Stimulated activated CD4-positive, alpha-beta T cell treated with anti-CD3 and anti-CD28 coated beads, Interleukin-12 subunit alpha, Interleukin-12 subunit beta, amount 100 ng/mL, for 4 hours (primary cell): Measurements from ENCODE around the gene NFATC3.

ENCODE experiments used
- DNase-seq: peaks from one replicate; pipeline ENCODE4 v3.0.0-alpha.2; 2020

The NFATC3 gene

DNA sequence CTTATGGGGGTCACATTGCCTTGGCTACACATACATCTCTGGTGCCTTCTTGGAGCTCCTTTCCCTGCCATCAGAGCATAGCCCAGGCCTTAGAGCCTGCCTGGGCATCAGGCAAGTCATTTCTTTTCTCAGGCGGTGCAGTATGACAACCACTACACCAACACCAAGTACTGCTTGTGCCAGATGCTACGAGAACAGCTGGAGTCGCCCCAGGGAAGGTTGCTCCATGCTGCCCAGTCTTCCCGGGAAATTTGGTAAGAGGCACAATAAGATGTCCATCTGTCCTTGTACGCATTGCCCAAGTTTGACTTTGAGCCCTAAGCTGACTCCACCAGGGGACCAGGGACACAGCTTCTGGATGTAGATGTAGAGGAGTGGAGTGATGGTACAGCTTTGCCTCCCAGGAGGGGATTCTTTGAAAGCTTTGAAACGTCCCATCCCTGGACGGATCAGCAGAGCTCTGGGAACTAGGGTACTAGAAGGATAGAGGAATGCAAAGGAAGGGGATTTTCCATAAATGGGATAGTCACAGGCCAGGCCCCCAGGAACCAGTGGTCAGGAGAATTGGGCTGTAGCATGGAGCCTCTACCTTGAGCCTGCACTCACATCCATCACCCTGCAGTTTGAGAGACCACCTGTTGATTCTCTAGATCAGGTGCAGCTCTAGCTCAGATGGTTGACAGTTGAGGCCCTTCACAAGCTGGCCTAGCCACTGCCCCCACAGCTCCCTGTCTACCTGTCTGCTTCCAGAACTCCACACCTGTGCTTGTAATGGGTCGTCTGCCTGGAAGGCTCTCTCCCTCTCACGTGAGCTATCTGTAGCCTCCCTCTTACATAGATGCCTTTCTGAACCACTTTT is 11.0 kb upstream of the NFATC3 start:
- DNase-seq, result no peak

DNA sequence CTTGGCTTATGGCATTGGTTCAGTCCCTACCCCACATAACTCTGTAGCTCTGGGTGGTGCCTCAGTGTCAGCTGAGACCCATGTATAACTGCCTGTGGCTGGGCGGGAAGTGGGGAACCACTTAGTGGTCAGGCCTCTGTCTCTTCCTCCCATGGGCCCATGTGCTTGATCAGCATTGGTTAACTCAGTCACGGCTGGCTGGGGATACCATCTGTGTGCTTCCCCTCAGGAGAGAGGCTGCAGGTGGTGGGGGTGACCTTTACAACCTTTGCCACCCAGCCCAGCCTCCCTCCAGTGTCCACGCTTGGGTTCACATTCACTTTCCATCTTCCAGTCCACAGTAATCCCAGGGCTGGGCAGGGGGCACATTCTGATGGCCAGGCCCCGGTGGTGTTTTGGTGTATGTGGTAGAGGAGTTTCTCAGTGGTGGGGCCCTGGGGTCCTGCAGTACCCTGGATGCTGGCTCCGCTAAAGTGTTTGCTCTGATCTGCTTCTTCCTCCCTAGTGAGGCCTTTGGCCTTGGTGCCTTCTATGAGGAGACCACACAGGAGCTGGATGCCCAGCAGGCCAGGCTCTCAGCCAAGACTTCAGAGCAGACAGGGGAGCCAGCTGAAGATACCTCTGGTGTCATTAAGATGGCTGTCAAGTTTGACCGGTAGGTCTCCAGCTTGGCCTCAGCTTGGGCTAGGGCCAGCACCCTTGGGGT is 10.2 kb upstream of the NFATC3 start:
- no peak for DNase-seq

DNA sequence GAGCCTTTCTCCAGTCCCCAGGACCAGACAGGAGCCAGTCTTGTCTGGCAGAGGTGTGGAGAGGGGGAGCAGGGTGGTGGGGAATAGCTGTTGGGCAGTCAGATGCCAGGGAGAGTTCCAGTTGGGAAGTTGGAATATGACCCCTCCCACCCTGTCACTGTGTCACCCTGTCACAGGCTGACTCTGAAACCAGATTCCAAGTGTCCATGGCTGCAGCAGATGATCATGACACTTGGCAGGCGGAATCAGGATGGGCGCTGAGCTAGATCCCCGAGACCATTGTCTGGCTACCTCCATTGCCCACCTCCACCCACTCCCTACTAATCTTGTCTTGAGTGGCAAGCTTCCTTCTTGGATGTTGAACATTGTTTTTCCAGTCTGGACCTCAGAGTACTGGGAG is 9.2 kb upstream of the NFATC3 start:
- DNase-seq, result no peak

DNA sequence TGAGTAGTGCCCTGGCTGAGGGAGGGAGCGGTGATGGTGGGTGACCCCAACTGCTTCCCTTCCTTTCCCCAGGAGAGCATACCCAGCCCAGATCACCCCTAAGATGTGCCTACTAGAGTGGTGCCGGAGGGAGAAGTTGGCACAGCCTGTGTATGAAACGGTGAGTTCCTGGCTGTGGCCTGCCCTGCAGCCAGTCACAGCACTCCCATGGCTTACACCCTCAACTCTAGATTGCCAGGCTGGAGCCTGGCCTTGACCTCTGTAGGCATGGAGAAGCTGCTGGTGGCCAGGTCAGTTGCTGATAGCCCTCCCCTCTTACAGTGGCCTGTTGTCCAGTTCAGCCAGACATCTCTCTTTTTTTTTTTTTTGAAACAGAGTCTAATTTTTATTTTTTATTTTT is 8.6 kb upstream of the NFATC3 start:
- no peak for DNase-seq

DNA sequence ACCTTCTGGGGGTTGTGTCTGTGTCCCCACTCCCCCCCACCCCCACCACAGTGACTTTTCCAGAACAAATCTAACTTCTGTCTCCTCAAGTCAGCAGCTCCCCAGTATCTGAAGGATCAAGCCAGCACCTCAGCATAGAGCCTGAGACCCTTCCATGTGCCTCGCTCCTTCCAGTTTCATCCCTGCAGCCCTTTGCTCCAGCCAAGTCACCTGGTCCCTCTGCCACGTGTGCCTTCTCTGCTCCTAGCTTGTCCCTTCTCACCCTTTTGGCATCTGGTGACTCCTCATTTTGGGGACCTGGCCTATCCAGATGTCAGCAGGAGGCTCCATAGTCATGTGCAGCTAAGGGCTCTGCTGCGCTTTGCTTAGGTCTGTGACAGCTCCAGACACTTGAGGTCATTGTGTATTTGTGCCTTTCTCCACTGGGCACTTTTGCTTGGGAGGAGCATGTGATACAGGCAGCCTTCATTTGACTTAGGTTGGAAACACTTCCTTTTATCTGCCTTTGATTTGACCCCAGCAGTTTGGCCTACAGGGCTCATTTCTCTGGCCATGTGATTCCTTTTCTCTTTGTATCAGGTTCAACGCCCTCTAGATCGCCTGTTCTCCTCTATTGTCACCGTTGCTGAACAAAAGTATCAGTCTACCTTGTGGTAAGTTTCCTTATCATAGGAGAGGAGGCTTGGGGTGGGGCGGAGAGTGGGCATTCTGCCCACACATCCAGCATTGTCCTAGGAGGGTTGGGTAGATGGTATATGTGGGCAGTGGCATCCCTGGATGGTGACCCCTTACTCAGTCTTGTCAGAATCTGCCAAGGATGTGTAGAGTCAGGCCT is 7.1 kb upstream of the NFATC3 start:
- no peak for DNase-seq

DNA sequence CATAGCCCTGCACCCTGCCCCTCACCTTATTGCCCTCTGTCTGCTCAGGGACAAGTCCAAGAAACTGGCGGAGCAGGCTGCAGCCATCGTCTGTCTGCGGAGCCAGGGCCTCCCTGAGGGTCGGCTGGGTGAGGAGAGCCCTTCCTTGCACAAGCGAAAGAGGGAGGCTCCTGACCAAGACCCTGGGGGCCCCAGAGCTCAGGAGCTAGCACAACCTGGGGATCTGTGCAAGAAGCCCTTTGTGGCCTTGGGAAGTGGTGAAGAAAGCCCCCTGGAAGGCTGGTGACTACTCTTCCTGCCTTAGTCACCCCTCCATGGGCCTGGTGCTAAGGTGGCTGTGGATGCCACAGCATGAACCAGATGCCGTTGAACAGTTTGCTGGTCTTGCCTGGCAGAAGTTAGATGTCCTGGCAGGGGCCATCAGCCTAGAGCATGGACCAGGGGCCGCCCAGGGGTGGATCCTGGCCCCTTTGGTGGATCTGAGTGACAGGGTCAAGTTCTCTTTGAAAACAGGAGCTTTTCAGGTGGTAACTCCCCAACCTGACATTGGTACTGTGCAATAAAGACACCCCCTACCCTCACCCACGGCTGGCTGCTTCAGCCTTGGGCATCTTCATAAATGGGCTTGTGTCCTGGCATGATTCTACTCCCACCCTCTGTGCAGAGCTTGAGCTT is 6.3 kb upstream of the NFATC3 start:
- no peak for DNase-seq

DNA sequence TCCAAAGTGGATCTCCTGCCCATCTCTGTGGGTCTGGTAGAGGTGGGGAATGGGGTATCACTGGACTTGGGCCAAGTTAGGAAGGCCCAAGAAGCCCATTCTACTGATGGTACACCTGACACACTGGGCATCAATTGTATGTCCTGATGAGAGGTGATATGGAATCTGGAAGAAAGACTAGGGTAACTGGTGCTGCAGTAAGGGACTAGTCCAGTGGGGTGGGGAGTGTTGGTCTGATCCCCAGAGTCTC is 5.9 kb upstream of the NFATC3 start:
- DNase-seq, result no peak

DNA sequence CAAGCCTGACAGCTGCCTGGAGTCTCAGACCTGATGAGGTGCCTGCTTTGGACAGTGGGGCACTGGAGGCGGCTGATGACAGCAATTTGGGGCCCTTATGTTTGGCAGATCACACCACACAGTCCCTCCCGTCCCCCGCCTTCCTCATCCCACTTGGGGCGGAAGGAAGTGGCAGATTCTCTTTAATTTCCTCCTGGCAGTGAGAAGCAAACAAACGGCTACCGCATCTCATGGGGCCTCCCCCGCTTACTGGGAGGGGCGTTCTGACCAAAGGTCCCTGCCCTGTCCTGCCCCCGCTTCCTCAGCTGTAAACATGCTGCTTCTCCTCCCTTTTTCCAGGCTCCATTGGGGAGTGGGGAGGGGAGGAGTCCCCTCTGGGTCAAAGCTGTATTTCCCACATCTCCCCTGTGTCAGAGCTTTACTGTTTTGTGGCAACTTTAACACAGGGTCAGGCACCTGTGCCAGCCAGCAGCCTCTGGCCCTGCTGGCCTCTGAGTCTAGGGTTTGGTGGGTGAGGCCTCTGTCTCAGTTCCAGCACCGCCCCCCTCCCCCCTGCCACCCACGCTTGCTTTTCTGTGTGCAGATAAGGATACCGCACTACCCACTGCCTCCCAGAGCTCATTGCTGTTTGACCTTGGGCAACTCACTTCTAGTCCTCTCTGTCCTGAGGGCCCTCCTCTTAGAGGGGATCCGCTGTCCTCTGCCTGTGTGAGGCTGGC is 5.4 kb upstream of the NFATC3 start:
- DNase-seq, result peak; percentile 57

DNA sequence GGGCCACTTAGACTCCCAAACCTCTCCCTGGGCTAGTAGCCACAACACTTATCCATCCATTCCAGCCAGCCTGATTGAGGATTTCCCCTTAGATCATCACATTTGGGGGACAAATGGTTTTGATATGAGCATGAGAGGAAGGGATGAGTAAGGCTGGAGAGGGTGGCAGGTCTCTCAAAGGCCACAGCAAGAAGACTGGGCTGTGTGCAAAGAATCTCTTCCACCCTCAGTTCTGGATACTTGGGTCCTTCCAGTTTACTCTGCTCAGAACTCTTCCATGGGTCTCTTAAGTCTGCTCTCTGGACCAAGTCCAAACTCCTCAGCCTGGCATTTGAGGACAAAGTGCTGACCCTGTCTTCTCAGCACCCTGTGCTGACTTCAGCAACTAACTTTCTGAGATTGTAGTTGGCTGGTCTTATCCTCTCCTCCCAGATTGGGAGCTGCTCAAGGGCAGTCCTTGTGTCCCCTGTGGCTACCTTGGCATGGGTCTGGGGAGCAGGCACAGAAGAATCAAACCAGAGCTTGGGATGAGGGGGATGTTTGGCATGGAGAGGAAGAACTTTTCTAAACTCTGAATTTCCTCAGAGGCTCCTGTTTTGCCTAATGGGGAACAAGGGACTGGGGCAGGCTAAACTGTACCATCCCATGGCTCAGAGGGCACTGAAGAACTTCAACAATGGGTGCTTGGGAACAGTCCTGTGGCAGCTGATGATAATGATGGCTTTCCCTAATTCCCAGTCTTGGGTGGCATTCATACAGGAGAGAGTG is 3.1 kb upstream of the NFATC3 start:
- DNase-seq, result no peak

DNA sequence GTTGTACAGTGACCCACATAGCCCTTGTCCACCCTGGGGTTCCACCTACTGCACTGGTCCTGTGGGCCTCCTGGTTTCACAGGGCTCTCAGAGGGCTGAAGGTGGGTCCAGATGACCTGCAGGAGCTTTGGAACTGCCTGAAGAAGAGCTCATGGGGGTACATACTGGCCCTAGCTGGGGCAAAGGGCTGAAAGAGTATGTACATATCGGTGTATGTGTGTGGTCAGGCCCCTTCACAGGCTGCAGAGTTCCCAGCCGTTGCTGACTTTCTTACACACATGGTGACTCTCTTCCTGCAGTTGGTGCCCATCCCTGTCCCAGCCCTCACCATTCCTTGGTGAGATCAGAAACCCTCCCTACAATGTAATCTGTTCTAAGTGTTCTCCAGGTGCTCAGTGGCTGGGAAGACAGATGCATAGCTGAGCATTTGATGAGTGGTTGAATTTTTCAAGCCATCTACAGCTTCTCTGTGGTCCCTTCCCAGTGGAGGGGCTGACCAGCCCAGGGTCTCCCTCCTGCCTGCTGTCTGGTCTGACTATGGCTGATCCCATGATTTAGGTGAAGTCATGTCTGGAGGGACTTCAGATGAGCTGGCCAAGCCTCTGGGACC is 2.4 kb upstream of the NFATC3 start:
- DNase-seq, result no peak

DNA sequence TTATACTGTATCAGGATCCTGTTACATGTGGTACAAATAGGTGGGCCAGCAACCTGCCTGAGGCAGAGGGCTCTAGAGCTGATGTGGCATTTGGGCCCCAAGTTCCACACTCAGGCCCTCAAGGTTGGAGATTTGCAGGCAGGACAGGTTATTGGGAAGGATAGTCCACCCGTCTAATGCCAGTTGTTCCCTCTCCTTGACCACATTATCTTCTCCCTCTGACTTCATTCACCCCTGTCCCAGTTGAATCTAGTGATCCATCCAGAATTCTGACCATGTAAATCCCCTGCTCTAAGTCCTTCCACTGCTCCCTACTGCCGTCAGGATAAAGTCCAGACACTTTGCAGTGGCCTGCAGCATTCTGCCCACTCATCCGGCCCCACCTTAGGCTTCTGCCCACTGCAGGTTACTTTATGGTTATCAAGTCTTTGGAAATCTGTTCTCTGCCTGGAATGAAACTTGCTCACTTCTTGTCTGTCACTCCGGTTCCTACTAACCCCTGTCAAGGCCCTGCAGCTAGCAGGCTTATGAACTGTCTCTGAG is 1.9 kb upstream of the NFATC3 start:
- no peak for DNase-seq

DNA sequence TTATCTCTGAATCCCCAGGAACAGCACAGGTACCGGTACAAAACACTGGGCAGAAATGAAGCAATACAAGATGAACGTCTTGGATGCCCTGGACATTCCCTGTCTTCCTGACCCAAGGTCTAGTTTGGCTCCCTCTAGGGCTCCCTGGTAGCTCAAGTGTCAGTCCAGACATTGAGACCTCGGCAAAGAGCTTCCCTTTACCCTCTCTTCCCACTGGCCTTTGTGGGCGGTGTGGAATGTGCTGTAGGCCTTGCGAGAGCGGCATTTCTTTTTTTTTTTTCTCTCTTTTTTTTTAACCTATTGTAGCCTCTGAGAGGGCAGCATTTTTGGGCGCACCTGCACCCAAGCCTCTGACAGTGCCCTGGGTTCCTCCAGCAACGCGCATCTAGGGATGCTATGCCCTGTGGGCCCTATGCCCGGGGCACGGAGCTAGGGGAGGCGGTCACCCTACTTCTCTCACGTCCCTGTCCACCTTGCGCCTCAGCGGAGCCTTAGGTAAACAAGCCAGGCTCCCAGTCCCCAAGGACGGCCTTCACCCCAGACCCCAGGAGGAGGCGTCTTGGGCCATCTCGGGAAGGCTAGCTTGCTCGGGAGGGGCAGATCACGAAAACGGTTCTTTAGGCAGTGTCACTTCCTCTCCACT is 1.2 kb upstream of the NFATC3 start:
- no peak for DNase-seq

DNA sequence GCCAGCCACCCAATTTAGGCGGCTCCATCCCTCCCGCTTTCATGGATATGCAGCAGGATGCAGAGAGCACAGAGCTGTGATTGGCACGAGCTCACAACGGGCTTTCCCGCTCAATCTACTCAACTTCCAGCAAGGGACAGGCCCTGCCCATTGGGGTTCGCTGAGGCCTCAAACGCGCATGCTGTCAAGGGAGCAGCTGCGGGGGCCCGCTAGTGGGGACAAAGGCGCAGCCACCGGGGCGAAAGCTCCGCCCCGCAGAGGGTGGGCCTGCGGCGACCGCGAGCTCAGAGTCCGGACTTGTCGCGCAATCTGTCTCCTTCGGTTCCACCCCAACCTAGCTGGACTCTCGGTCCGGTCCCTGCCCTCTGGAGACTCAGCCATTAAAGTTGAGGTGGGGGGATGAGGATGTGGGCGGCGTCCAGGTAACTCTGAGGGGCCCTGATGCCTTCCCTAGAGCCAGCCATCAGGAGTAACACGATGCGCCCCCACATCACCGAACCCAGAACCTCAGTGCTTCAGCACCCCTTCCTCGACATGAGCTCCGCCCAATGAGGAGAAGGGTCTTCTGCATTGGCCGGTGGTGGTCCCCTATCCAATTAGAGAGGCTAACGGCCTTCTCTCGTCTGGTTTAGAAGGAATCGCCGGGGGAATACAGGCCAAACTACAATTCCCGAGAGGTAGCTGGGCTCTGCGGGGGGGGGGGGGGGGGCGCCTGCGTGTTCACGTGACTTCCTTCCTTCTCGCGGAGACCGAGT is 489 bp upstream of the NFATC3 start:
- peak; percentile 80 for DNase-seq

DNA sequence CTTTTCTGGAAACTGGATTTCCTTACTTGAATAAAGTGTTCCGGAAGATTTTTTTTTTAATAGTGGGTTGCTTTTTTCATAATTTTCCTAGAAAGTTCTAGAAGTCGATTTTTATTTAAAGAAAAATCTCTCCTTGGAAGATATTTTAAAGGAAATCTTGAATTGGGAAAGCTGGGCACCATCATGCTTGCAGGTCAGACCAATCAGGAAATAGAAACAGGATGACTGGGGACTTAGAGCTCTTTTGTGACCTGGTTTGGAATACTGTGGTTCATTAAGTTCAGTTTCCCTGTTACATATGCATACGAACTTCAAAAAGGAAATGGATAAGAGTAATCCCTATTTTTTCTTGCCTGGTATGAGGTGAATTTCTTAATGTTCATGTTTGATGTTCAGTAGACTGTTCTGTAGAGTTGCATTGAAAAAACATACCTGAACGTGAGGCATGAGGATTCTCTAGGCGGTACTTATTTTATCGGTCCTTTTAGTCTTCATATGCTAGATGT is 1.2 kb downstream of the NFATC3 start:
- no peak for DNase-seq

DNA sequence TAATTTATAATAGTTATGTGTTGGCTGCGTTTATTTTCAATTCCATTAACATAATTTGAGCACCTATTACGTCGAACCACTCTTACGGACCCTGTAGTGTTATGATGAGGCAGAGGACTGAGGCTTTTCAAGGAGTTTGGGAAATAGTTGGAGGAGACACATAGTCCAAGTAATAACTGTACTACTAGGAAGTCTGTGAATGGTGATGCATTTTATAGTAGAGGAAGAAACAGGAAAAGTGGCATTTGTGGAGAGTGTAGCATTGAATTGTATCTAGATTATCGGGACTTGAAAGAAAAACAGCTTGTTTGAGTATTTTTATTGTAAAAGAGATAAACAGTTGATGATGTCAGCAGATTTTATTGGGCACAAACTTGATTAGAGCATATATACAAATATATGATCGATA is 1.7 kb downstream of the NFATC3 start:
- no peak for DNase-seq

DNA sequence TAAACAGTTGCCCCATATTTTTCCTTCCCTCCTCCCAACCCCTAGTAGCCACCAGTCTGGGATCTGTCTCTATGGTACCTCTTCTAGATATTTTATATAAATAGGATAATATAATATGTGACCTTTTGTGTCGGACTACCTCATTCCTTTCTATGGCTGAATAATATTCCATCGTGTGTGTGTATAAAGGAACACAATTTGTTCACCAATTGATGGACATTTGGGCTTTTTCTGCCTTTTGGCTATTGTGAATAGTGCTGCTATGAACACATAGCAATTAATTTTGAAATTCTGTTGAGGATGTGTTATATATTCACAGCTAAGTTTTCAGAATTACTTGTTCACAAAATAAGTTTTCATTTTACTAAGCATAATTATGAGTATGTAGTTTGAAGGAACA is 2.5 kb downstream of the NFATC3 start:
- DNase-seq, result no peak

DNA sequence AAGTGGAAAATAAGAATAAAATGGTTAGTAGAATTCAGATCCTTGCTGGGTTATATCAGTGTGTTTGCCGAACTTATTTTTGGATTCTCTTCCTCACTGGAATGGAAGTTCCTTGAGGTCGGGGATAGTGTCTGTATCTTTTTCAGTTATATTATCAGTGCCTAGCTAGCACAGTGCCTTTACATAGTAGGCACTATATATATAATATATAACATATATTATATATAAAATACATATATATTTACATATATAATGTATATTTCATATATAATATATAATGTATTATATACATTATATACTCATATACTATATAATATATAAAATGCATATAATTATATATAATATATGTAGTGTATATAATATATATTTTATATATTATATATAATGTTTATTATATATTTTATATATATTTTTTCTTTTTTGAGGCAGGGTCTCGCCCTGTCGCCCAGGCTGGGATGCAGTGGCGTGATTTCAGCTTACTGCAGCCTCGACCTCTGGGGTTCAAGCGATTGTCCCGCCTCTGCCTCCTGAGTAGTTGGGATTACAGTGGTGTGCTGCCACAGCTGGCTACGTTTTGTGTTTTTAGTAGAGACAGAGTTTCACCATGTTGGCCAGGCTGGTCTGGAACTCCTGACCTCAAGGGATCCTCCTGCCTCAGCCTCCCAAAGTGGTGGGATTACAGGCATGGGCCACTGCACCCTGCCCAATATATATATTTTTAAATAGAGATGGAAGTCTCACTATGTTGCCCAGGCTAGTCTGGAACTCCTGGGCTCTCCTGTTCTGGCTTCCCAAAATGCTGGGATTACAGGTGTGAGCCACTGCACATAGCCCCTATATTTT is 3.2 kb downstream of the NFATC3 start:
- no peak for DNase-seq

DNA sequence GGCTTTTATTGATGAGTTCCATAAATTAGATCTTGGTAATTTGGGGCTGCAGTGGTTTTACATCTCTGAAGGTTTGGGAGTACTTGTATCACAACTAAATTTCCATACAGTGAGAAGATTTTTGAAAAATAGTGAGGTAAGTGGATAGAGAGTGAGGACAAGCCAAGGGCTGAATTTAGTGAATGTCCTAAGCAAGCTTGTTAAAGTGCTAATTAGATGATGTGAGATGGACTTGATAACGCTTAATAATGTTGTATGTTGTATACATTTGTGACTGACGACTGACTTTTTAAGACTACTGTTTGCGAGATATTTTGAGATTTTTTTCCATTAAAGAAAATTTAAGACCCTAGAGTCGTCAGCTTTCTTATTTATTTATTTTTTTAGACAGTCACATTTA is 3.9 kb downstream of the NFATC3 start:
- DNase-seq, result no peak

DNA sequence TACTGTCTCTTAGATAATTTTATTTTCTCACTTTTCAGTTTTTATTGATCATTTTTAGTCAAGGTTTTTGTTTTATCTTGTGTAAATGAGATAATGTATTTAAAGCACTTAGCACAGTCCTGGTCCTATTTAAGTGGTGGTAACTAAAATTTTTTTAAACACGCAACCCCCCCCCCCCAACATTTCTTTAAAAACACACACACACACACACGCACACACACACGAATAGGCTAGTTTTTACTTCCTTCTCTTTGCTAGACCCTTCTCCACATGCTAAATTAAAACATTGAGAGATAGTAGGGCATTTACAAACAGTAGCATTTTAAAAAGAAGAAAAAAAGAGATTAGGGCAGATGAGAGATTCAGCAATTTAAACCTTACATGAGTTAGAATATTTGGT is 5.0 kb downstream of the NFATC3 start:
- DNase-seq, result no peak
